WTC11 (cell line): ENCODE data around the gene C1D. TPM values are rescaled to one million over a fixed set of nuclear protein-coding genes. Genes with fewer than 3 reads are reported as not detected.

Source experiments
- ATAC-seq: fragments of 200-7000 bp; cut with Tn5 transposase; 2 replicates; pipeline ENCODE4 v1.10.0; 2021; ENCODE audit warnings: mild to moderate bottlenecking, moderate library complexity
- CTCF ChIA-PET: fragments of 300-600 bp; sonication (Branson Sonifier 250); formaldehyde crosslinking; loops from one replicate; lab custom pipeline; 2021; ENCODE audit warnings: antibody characterized with exemption; lab: Charles Lee
- POLR2A ChIA-PET: fragments of 350-600 bp; sonication (Branson Sonifier 250); formaldehyde crosslinking; loops from one replicate; lab custom pipeline; 2021; ENCODE audit warnings: antibody characterized with exemption; lab: Charles Lee
- DNase-seq: peaks from one replicate; pipeline ENCODE4 v3.0.0; 2021; ENCODE audit warnings: low spot score
- H3K27ac Mint-ChIP-seq: 2 replicates; pipeline ENCODE4 v1.8.0; 2021; ENCODE audit warnings: mixed read lengths
- H3K27me3 Mint-ChIP-seq: 2 replicates; pipeline ENCODE4 v1.8.0; 2021; ENCODE audit warnings: low read depth, mild to moderate bottlenecking, moderate library complexity, mixed read lengths
- H3K36me3 Mint-ChIP-seq: 2 replicates; pipeline ENCODE4 v1.8.0; 2021; ENCODE audit warnings: mixed read lengths
- H3K4me1 Mint-ChIP-seq: 2 replicates; pipeline ENCODE4 v1.8.0; 2022; ENCODE audit warnings: mixed read lengths
- H3K4me3 Mint-ChIP-seq: 2 replicates; pipeline ENCODE4 v1.8.0; 2021; ENCODE audit warnings: mild to moderate bottlenecking, moderate library complexity, mixed read lengths
- H3K9me3 Mint-ChIP-seq: 2 replicates; pipeline ENCODE4 v1.8.0; 2021; ENCODE audit warnings: mixed read lengths
- E2F1 ChIP-seq: sonication (generic); formaldehyde crosslinking; IDR thresholded peaks from 2 replicates; pipeline ENCODE4 v1.8.0; 2022; ENCODE audit warnings: mild to moderate bottlenecking, missing genetic modification reagents
- ESRRA ChIP-seq: sonication (generic); formaldehyde crosslinking; IDR thresholded peaks from 2 replicates; pipeline ENCODE4 v1.8.1; 2022; ENCODE audit warnings: mild to moderate bottlenecking, missing genetic modification reagents, borderline replicate concordance
- FOXJ3 ChIP-seq: sonication (generic); formaldehyde crosslinking; IDR thresholded peaks from 2 replicates; pipeline ENCODE4 v1.9.0; 2021; ENCODE audit warnings: missing genetic modification reagents, mild to moderate bottlenecking, borderline replicate concordance
- GTF2I ChIP-seq: fragments of 250-450 bp; sonication (Bioruptor Pico); conservative IDR thresholded peaks from 2 replicates; pipeline ENCODE4 v1.4.0; 2021; ENCODE audit warnings: mild to moderate bottlenecking
- MYBL2 ChIP-seq: sonication (generic); formaldehyde crosslinking; IDR thresholded peaks from 2 replicates; pipeline ENCODE4 v1.8.1; 2023; ENCODE audit warnings: mild to moderate bottlenecking, moderate library complexity, missing genetic modification reagents
- PREB ChIP-seq: sonication (generic); formaldehyde crosslinking; IDR thresholded peaks from 2 replicates; pipeline ENCODE4 v1.8.1; 2022; ENCODE audit warnings: mild to moderate bottlenecking, missing genetic modification reagents, moderate library complexity, borderline replicate concordance
- PRRX2 ChIP-seq: fragments of 250-450 bp; sonication (Bioruptor Pico); IDR thresholded peaks from 2 replicates; pipeline ENCODE4 v1.8.0; 2021; ENCODE audit warnings: mild to moderate bottlenecking
- ZBTB21 ChIP-seq: sonication (generic); formaldehyde crosslinking; IDR thresholded peaks from 2 replicates; pipeline ENCODE4 v1.8.1; 2023; ENCODE audit warnings: mild to moderate bottlenecking, missing genetic modification reagents, borderline replicate concordance
- ZMAT4 ChIP-seq: fragments of 250-450 bp; sonication (Bioruptor Pico); IDR thresholded peaks from 2 replicates; pipeline ENCODE4 v1.9.0; 2021; ENCODE audit warnings: mild to moderate bottlenecking
- ZNF416 ChIP-seq: fragments of 250-450 bp; sonication (Bioruptor Pico); IDR thresholded peaks from 2 replicates; pipeline ENCODE4 v1.9.0; 2021; ENCODE audit warnings: mild to moderate bottlenecking, inconsistent platforms
- ZNF423 ChIP-seq: fragments of 250-450 bp; sonication (Bioruptor Pico); IDR thresholded peaks from 2 replicates; pipeline ENCODE4 v2.1.2; 2022; ENCODE audit warnings: mild to moderate bottlenecking, moderate library complexity
- total RNA-seq: library from RNA; stranded (reverse); gene quantifications from 3 replicates; pipeline ENCODE4 v1.2.3, GENCODE V29; 2021
- TF ChIP-seq, protein P1 (sequence below): sonication (generic); formaldehyde crosslinking; IDR thresholded peaks from 2 replicates; pipeline ENCODE4 v1.8.1; 2023; ENCODE audit warnings: mild to moderate bottlenecking, missing genetic modification reagents, moderate library complexity
- TF ChIP-seq, protein P2 (sequence below): sonication (generic); formaldehyde crosslinking; IDR thresholded peaks from 2 replicates; pipeline ENCODE4 v1.8.1; 2022; ENCODE audit warnings: missing genetic modification reagents, borderline replicate concordance
- TF ChIP-seq, protein P3 (sequence below): sonication (generic); formaldehyde crosslinking; IDR thresholded peaks from 2 replicates; pipeline ENCODE4 v1.8.0; 2022; ENCODE audit warnings: missing genetic modification reagents

The C1D gene
- total RNA-seq, 1 experiment from 2014 or later = 21.0 TPM

DNA sequence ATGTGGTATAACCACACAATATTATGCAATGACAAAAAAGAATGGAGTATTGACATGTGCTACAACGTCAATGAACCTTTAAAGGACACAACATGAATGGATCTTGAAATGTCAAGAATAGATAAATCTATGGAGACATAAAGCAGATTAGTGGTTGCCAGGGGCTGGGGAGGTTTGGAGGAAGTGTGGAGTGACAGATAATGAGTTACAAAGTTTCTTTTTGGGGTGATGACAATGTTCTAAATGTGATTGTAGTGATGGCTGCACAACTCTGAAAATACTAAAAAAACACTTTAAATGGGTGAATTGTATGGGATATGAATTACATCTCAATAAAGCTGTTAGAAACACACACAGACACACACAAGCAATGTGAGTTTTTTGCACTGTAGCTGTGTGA is 37.4 kb upstream of the C1D start:
- Mint-ChIP-seq H3K27me3 (peaks cover 2% of the 10 kb centered on the region; the same call in 1 of the 2 replicates), H3K27ac (no peak overlapping the region), H3K9me3 (no peaks in the 10 kb centered on the region), H3K4me1 (no peaks in the 10 kb centered on the region; the same call in 1 of the 2 replicates), H3K36me3 (no peaks in the 10 kb centered on the region), H3K4me3 (no peak overlapping the region)
- ATAC-seq (no peak), DNase-seq (no peak)
- POLR2A ChIA-PET = no interaction called here
- CTCF ChIA-PET = no interaction called here
- no peak for TF ChIP-seq PRRX2 (CRISPR knock-in tag)
- no peak for TF ChIP-seq MYBL2 (CRISPR knock-in tag)
- TF ChIP-seq ZNF423 (CRISPR knock-in tag) = no peak
- TF ChIP-seq GTF2I = no peak
- TF ChIP-seq, protein P1, sequence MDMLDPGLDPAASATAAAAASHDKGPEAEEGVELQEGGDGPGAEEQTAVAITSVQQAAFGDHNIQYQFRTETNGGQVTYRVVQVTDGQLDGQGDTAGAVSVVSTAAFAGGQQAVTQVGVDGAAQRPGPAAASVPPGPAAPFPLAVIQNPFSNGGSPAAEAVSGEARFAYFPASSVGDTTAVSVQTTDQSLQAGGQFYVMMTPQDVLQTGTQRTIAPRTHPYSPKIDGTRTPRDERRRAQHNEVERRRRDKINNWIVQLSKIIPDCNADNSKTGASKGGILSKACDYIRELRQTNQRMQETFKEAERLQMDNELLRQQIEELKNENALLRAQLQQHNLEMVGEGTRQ (CRISPR knock-in tag) = no peak
- no peak for TF ChIP-seq FOXJ3 (CRISPR knock-in tag)
- TF ChIP-seq E2F1 (CRISPR knock-in tag) = no peak

DNA sequence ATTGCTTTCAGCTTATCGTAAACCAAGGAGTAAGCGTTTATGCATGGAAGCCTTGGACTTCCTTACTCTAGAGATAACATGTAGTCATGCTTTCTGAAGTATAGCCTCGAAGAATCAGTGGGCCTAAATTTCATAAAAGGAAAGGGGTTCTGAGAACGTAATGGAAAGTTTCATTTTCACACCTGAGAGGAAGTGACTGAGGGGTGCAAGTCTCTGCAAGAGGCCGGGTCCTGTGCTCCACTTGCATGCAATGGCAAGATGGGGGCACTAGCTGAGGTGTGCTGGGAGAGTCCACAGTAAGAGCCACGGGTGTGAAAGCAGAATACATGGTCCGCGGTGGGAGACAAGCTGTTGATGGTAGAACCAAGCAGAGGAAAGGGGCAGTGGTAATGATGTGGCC is 36.5 kb upstream of the C1D start:
- H3K4me1 Mint-ChIP-seq = no peaks in the 10 kb centered on the region; the same call in 1 of the 2 replicates
- POLR2A ChIA-PET = no interaction called here
- H3K4me3 Mint-ChIP-seq = no peak overlapping the region
- no peak for TF ChIP-seq PREB (CRISPR knock-in tag)
- TF ChIP-seq, protein P2, sequence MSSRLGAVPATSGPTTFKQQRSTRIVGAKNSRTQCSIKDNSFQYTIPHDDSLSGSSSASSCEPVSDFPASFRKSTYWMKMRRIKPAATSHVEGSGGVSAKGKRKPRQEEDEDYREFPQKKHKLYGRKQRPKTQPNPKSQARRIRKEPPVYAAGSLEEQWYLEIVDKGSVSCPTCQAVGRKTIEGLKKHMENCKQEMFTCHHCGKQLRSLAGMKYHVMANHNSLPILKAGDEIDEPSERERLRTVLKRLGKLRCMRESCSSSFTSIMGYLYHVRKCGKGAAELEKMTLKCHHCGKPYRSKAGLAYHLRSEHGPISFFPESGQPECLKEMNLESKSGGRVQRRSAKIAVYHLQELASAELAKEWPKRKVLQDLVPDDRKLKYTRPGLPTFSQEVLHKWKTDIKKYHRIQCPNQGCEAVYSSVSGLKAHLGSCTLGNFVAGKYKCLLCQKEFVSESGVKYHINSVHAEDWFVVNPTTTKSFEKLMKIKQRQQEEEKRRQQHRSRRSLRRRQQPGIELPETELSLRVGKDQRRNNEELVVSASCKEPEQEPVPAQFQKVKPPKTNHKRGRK (CRISPR knock-in tag) = no peak
- no peak for TF ChIP-seq ESRRA
- TF ChIP-seq, protein P3, sequence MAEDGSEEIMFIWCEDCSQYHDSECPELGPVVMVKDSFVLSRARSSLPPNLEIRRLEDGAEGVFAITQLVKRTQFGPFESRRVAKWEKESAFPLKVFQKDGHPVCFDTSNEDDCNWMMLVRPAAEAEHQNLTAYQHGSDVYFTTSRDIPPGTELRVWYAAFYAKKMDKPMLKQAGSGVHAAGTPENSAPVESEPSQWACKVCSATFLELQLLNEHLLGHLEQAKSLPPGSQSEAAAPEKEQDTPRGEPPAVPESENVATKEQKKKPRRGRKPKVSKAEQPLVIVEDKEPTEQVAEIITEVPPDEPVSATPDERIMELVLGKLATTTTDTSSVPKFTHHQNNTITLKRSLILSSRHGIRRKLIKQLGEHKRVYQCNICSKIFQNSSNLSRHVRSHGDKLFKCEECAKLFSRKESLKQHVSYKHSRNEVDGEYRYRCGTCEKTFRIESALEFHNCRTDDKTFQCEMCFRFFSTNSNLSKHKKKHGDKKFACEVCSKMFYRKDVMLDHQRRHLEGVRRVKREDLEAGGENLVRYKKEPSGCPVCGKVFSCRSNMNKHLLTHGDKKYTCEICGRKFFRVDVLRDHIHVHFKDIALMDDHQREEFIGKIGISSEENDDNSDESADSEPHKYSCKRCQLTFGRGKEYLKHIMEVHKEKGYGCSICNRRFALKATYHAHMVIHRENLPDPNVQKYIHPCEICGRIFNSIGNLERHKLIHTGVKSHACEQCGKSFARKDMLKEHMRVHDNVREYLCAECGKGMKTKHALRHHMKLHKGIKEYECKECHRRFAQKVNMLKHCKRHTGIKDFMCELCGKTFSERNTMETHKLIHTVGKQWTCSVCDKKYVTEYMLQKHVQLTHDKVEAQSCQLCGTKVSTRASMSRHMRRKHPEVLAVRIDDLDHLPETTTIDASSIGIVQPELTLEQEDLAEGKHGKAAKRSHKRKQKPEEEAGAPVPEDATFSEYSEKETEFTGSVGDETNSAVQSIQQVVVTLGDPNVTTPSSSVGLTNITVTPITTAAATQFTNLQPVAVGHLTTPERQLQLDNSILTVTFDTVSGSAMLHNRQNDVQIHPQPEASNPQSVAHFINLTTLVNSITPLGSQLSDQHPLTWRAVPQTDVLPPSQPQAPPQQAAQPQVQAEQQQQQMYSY (CRISPR knock-in tag) = no peak
- no peak for TF ChIP-seq ZBTB21 (CRISPR knock-in tag)
- no peak for TF ChIP-seq FOXJ3 (CRISPR knock-in tag)
- no peaks in the 10 kb centered on the region for H3K9me3 Mint-ChIP-seq
- CTCF ChIA-PET = no interaction called here
- no peak overlapping the region for H3K27ac Mint-ChIP-seq
- no peak for ATAC-seq
- no peaks in the 10 kb centered on the region for H3K36me3 Mint-ChIP-seq
- H3K27me3 Mint-ChIP-seq = no peaks in the 10 kb centered on the region; the same call in none of the 2 replicates
- no peak for DNase-seq

- H3K36me3 Mint-ChIP-seq = no peaks in the 10 kb centered on the region
- no peaks in the 10 kb centered on the region; the same call in none of the 2 replicates for H3K27me3 Mint-ChIP-seq
These were observed 35.5 kb upstream of the C1D start for GRCh38 chr2:68098291-68098797.

More at GRCh38 chr2:68098291-68098797, 35.5 kb upstream of the C1D start:
- Mint-ChIP-seq H3K27ac (no peak overlapping the region), H3K4me1 (no peaks in the 10 kb centered on the region; the same call in 1 of the 2 replicates), H3K9me3 (no peaks in the 10 kb centered on the region), H3K4me3 (no peak overlapping the region)
- ATAC-seq (peak; percentile 53; the same call in 1 of the 2 replicates), DNase-seq (no peak)
- POLR2A ChIA-PET = no interaction called here
- CTCF ChIA-PET = interaction anchor here (0.7 to 1.3 kb wide), 2 partner anchors 24 to 29 kb away, joined by 3 to 5 read pairs; no protein-coding TSS in a partner anchor
- TF ChIP-seq ZMAT4 (CRISPR knock-in tag) (no peak), ZNF416 (CRISPR knock-in tag) (no peak)
